T-helper 1 cell treated with Interleukin-12 subunit alpha and Interleukin-12 subunit beta and Interleukin-4 antibody, amounts not matched to agents 30 ng/mL and 1 ng/mL, for 36 hours (primary cell): ENCODE measurements around the gene UBQLNL. TPM values are rescaled to one million over a fixed set of nuclear protein-coding genes. Genes with fewer than 3 reads are reported as not detected.

Experiments
- intact Hi-C: fragments of 100-400 bp; cut with micrococcal nuclease; formaldehyde crosslinking; loops from one replicate; pipeline ENCODE4 v1.15.1; 2024
- total RNA-seq: library from RNA; stranded (reverse); gene quantifications from 2 replicates; pipeline ENCODE4 v1.2.3, GENCODE V29; 2022

The UBQLNL gene, protein sequence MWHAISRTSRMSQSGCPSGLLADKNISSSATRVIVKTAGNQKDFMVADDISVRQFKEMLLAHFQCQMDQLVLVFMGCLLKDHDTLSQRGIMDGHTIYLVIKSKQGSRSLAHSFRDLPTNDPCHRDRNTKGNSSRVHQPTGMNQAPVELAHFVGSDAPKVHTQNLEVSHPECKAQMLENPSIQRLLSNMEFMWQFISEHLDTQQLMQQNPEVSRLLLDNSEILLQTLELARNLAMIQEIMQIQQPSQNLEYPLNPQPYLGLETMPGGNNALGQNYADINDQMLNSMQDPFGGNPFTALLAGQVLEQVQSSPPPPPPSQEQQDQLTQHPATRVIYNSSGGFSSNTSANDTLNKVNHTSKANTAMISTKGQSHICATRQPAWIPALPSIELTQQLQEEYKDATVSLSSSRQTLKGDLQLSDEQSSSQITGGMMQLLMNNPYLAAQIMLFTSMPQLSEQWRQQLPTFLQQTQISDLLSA
- 0.12 and 0.34 TPM in 2 replicates for total RNA-seq

- intact Hi-C loops = no loop called here
These were observed at the start of gene UBQLNL for GRCh38 chr11:5516599-5516998. TSS of gene UBQLNL (minus strand) at chr11:5516699. CDS start at chr11:5516441, 258 bp downstream.

- intact Hi-C loops = no loop called here
These were observed 47.9 kb upstream of the UBQLNL start for GRCh38 chr11:5564259-5565019.

GRCh38 chr11:5557751-5558150 is 41.3 kb upstream of the UBQLNL start:
- intact Hi-C loops = no loop called here

DNA sequence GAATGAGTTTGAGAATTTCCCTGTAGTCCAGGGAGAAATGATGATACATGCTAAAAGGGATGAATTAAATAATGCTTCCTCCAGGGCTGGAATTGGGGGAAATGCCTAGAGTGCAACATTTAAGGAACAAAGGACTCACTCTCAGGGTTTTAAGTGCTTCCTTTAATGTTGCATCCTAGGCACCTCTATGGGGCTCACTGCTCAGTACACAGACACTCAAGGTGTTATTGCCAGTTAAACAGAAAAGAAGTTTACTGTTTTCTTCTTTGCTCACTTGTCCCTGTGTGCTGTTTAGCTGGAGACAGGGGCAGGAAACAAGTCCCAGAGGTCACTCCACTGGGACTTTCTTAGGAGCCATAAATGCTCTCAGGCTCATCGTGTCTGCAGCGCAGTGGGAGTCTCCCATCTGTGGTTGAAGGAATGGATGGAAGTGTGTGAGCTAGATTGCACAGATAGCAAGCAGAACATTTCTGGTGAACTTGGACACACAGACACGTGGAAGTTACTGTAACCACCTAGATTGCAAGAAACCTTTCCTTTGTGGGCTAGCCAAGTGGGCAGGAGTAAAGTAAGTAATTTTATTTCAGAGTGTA is 40.2 kb upstream of the UBQLNL start:
- intact Hi-C loops = no loop called here

DNA sequence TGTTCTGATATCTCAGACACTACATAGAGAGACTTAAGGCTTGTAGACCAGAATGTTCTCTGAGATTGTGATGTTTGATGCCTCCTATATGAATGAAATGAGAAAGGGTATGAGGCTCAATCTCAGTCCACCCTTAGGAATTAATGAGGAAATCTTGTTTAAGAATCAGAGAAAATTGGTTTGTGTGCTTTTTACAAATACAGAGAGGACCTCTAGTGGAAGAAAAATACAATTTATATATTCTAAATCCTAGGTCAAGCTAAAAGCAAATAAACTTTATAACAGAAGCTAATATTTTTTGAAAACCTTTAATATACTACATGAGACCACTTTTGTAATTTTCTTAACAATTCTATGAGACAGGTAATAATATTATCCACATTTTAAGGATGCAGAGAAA is 36.8 kb upstream of the UBQLNL start:
- intact Hi-C loops = no loop called here

DNA sequence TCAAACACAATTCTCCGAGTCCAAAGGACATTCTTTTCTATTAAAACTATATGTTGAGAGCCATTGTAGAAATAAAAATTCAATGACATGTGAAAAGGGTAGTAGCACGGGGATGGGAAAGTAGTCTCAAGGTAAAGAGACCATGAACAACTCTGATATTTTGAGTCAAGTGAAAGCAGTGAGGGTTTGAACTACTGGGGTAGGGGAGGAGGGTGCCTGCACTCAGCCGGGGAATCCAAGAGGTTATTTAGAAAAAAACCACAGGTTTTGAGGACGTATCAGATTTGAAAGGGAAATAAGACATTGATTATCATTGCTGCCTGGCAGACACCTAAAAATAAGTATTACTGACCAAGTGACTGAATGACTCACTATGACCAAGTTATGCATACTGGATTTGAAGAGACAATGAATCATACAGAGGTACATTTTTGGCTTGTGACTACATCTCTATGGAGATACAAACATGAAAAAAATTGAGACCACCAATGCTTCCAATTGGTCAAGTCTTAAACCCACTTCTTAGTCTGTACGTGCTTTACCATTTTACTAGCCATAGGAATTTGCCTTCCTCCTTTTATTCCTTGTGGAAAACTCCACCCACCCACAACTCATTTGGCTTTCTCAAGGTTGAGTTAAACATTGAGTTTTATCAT is 34.1 kb upstream of the UBQLNL start:
- intact Hi-C loops = no loop called here

DNA sequence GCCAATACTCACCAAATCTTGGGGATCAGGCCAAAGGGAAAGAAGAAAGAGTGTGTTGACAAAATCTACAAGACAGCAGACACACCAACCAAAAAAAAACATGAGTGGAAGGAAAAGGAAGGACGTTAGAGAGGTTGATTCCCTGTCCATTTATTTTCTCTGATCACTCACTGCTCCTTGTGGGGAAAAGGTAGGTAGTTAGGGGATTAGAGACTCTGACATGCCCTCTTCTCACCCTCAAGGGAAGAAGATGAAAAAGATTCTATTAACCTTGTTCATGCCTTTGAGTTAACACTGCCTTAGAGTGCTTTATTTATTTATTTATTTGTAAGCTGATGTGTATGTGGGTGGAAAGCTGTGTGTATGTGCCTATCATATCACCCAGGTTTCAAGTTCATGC is 31.9 kb upstream of the UBQLNL start, which contains the start of gene OR52H1:
Gene OR52H1, minus strand, starts transcription at position 101 of the 400 bp plus-strand sequence. CDS start 3,035 bp downstream, outside the sequence.
- intact Hi-C loops = no loop called here

GRCh38 chr11:5547982-5548381 is 31.5 kb upstream of the UBQLNL start:
- intact Hi-C loops = no loop called here

GRCh38 chr11:5546457-5546856 is 30.0 kb upstream of the UBQLNL start:
- intact Hi-C loops = no loop called here

DNA sequence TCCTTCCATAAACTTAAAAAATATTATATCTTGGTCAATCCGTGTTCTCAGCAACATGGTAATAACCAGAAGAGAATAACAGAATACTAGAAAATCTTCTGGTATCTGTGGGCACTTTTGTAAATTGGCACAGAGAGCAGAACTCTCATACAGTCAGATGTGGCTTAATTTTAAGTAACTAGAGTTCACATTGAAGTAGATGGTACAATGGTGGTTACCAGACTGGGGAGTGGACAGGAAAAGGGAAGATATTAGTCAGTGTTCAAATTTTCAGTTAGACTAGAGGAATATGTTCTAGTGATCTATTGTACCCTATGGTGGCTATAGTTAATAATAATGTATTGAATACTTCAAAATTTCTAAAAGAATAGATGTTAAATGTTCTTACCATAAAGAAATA is 24.9 kb upstream of the UBQLNL start:
- intact Hi-C loops = no loop called here

GRCh38 chr11:5536482-5536881 is 20.0 kb upstream of the UBQLNL start:
- intact Hi-C loops = no loop called here

- intact Hi-C loops = no loop called here
These were observed 17.5 kb upstream of the UBQLNL start for GRCh38 chr11:5534046-5534445.

GRCh38 chr11:5531053-5531831 is 14.7 kb upstream of the UBQLNL start:
- intact Hi-C loops = no loop called here

GRCh38 chr11:5528495-5528894 is 12.0 kb upstream of the UBQLNL start:
- intact Hi-C loops = no loop called here

DNA sequence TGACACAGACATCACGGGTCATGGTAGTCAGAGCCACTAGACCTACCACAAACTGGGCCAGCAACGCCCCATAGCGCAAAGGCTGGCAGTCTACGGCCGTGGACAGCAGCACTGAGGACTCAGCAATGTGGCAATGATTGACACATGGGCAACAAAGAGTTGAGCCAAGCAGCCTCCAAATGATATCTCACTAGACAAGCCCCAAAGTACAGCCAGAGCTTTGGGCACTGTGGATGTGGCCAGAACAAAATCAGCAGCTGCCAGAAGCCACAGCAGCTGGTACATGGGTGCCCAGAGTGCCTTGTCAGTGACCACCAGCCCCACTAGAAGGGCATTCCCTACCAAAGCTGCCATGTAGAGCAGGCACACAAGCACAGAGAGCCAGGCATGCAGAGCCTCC is 11.2 kb upstream of the UBQLNL start:
- intact Hi-C loops = no loop called here

- intact Hi-C loops = no loop called here
These were observed 8.3 kb upstream of the UBQLNL start for GRCh38 chr11:5524756-5525155.

GRCh38 chr11:5522308-5522707 is 5.8 kb upstream of the UBQLNL start:
- intact Hi-C loops = no loop called here

DNA sequence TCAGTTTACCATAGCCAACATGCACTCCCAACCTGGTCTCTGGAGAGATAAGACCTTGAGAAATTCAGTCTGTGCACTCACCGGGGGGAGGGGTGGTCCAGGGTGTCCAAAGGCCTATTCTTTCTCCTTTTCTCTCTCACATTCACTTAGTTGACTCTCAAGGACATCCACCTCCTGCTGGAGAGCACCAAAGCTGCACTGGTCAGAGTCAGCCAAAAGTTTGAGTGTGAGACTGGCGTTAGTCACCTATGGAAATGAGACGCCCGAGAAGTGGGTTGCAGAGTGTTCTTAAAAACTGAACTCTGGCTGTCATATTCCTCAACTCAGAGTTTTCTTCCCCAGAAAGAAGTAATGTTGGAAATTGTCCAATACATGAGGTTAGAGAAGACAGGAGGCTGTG is 5.0 kb upstream of the UBQLNL start:
- intact Hi-C loops = no loop called here

GRCh38 chr11:5514841-5515240 is 1.7 kb downstream of the UBQLNL start:
- intact Hi-C loops = no loop called here

DNA sequence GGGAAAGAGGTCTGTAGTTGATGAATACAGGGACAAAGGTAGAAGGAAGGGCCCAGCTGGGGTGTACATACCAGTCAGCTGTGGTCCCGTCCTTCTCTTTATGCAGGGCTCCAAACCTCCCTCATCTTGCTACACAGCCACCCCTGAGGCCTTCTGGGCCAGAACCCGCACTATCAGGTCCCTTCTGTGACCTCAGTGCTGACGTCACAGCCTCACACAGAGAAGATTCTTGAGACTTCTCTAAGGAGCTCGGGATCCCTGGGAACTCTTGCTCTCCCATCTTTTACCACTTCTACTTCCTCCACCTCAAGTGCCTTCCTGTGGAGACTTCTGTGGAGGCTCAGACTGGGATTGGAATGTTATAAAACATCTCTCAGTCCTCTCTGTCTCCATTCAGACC is 6.7 kb downstream of the UBQLNL start, which contains the start of gene UBQLN3:
Gene UBQLN3, minus strand, starts transcription at position 155 of the 400 bp plus-strand sequence. CDS start 399 bp downstream, outside the sequence.
- intact Hi-C loops = no loop called here
